NB4 (cell line): Measurements from ENCODE around the gene PITX2.
"Not testable (repeated sequence)": the region's sequence is repeated elsewhere in the genome, so short reads cannot be mapped to it uniquely, and the experiment has no call there.

Experiments used
- DNase-seq: peaks from one replicate; pipeline ENCODE4 v3.0.0; 2010; ENCODE audit warnings: low read depth
- H3K4me3 ChIP-seq: one replicate; pipeline ENCODE4 v1.5.1; 2011; ENCODE audit warnings: mild to moderate bottlenecking, low read depth, low read length, moderate library complexity
- MYC ChIP-seq: IDR thresholded peaks from 2 replicates; pipeline ENCODE4 v1.6.1; 2011; ENCODE audit warnings: low read depth, low read length
- POLR2A ChIP-seq: IDR thresholded peaks from 2 replicates; pipeline ENCODE4 v1.6.1; 2011; ENCODE audit warnings: mild to moderate bottlenecking; ENCODE audit not compliant: insufficient read length; ENCODE audit errors: extremely low read depth
- TF ChIP-seq, protein P1 (sequence below): IDR thresholded peaks from one replicate; pipeline ENCODE4 v1.5.1; 2012; ENCODE audit warnings: low read depth, low read length
- TF ChIP-seq, protein P2 (sequence below): IDR thresholded peaks from 2 replicates; pipeline ENCODE4 v1.6.1; 2011; ENCODE audit warnings: low read depth, low read length

The PITX2 gene

GRCh38 chr4:110587666-110588285, 35.1 kb downstream of the PITX2 start:
- no peak overlapping the region for H3K4me3 ChIP-seq
- DNase-seq = no peak
- TF ChIP-seq, protein P1, sequence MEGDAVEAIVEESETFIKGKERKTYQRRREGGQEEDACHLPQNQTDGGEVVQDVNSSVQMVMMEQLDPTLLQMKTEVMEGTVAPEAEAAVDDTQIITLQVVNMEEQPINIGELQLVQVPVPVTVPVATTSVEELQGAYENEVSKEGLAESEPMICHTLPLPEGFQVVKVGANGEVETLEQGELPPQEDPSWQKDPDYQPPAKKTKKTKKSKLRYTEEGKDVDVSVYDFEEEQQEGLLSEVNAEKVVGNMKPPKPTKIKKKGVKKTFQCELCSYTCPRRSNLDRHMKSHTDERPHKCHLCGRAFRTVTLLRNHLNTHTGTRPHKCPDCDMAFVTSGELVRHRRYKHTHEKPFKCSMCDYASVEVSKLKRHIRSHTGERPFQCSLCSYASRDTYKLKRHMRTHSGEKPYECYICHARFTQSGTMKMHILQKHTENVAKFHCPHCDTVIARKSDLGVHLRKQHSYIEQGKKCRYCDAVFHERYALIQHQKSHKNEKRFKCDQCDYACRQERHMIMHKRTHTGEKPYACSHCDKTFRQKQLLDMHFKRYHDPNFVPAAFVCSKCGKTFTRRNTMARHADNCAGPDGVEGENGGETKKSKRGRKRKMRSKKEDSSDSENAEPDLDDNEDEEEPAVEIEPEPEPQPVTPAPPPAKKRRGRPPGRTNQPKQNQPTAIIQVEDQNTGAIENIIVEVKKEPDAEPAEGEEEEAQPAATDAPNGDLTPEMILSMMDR = no peak
- no peak for TF ChIP-seq MYC
- TF ChIP-seq, protein P2, sequence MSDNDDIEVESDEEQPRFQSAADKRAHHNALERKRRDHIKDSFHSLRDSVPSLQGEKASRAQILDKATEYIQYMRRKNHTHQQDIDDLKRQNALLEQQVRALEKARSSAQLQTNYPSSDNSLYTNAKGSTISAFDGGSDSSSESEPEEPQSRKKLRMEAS = no peak

DNA sequence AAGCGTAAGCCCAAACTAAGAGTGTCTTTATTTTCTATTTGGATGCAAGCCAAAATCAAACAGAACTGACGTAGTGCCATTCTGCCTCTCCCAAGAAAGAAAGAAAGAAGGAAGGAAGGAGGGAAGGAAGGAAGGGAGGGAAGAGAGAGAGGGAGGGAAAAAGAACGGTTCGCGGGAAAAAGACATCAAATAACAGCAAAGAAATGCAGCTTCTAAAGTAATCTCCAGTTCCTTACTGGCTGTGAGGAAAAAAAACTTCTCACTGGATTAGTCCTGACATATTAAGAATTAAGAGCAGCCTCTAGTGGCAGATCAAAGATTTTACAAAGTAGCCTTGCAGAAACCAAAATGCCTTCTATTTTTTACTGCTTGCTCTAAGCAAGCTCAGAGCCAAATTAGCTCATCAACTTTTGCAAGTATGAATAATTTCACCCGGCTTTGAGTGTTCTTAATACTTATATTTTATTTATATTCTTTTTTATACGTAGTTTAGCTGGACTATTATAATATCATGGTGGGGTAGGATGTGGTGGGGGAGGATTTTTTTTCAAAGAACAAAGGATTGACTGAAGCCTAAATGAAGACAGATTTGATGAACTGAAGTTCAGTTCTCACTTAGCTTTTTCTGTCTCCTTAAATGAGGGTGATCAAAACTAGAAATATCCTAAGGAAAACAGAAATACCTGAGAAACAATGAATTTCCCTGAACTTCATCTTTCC, 36.6 kb downstream of the PITX2 start:
- H3K4me3 ChIP-seq = no peak overlapping the region

DNA sequence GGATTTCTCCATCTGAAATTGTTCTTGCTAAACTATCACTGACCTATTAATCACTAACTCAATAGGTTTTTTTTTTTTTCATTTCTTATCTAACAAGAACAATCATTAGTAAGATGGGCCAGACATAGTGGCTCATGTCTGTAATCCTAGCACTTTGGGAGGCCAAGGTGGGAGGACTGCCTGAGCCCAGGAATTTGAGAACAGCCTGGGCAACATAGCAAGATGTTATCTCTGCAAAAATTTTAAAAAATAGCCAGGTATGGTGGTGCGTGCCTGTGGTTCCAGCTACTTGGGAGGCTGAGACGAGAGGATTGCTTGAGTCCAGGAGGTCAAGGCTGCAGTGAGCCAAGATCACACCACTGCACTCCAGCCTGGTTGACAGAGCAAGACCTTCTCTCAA, 46.2 kb downstream of the PITX2 start:
- not testable (repeated sequence) for DNase-seq, H3K4me3 ChIP-seq

More for the DNA sequence above, 36.6 kb downstream of the PITX2 start:
- TF ChIP-seq, protein P1 = peak; percentile 17
- TF ChIP-seq POLR2A = no peak
- DNase-seq = peak; percentile 17
